Peyer's patch (tissue), 4 donors: ENCODE measurements around the gene CDC42EP2. TPM values are rescaled to one million over a fixed set of nuclear protein-coding genes. Genes with fewer than 3 reads are reported as not detected.

Experiments used
- DNase-seq, 3 donors: peaks; one replicate each; pipeline ENCODE4 v3.0.0-alpha.2; 2017 to 2019
- H3K27ac ChIP-seq, 4 donors: fragments of 200-600 bp; sonication (generic); one replicate each; pipeline ENCODE4 v1.5.1; 2016 to 2019
- H3K27me3 ChIP-seq, 2 donors: fragments of 200-600 bp; sonication (generic); one replicate each; pipeline ENCODE4 v1.5.1; 2019
- H3K36me3 ChIP-seq, 3 donors: fragments of 200-600 bp; sonication (generic); one replicate each; pipeline ENCODE4 v1.5.1; 2016 to 2019
- H3K4me1 ChIP-seq, 4 donors: fragments of 200-600 bp; sonication (generic); one replicate each; pipeline ENCODE4 v1.5.1; 2016 to 2019
- H3K4me3 ChIP-seq, 4 donors: fragments of 200-600 bp; sonication (generic); 1 replicate in 3 of 4; 2 replicates in 1 of 4; pipeline ENCODE4 v1.5.1; 2016 to 2019; ENCODE audit warnings: mild to moderate bottlenecking in 1 of 4
- H3K9me3 ChIP-seq, 4 donors: fragments of 200-600 bp; sonication (generic); one replicate each; pipeline ENCODE4 v1.5.1; 2016 to 2019; ENCODE audit warnings: mild to moderate bottlenecking in 1 of 4
- POLR2A ChIP-seq, 2 donors: fragments of 450-650 bp; IDR thresholded peaks; one replicate each; pipeline ENCODE4 v1.5.1; 2017; ENCODE audit warnings: antibody characterized with exemption in 2 of 2, mild to moderate bottlenecking in 2 of 2, moderate library complexity in 2 of 2
- total RNA-seq, 4 donors: library from RNA; depleted of rRNA; stranded (reverse); fragments of >200 nt; gene quantifications; one replicate each; pipeline ENCODE4 v1.1.0, GENCODE V29; 2016
- TF ChIP-seq, protein P1 (sequence below), 6 experiments: fragments of 450-650 bp in 4 of 6; fragments of 200-600 bp in 2 of 6; sonication (generic) in 1 of 6; IDR thresholded peaks; one replicate each; pipeline ENCODE4 v1.5.1; 2017 to 2019; ENCODE audit warnings: antibody characterized with exemption in 6 of 6, mild to moderate bottlenecking in 3 of 6, moderate library complexity in 1 of 6

CDC42EP2 gene
- total RNA-seq, 4 donors from 2014 or later, result 13.2 to 26.9 (median 24.7) TPM

DNA sequence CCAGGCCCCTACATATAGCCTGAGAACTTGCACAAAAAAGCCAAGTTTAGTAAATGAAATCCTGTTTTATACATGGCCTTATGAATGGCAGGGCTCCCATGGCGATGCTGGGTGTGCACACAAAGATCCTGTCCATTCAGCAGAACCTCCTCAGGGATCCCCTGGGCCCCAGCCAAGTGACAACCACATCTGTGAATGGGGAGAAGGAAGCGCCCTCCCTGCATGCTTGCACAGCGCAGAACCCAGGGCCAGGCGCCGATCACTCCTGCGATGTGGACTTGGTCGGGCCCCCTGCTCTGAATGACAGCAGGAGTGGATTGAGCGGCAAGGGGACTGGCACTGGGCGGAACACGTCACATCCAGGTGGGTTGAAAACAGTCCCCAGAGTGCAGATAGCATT lies 4.5 kb upstream of the CDC42EP2 start:
- H3K27ac ChIP-seq, result peak overlapping the region in 1 of 4 donors; percentile 49
- H3K36me3 ChIP-seq, result no peaks in the 10 kb centered on the region
- no peak for DNase-seq
- no peak for TF ChIP-seq POLR2A (IDR thresholded peaks at IDR 0.05)
- TF ChIP-seq, protein P1, sequence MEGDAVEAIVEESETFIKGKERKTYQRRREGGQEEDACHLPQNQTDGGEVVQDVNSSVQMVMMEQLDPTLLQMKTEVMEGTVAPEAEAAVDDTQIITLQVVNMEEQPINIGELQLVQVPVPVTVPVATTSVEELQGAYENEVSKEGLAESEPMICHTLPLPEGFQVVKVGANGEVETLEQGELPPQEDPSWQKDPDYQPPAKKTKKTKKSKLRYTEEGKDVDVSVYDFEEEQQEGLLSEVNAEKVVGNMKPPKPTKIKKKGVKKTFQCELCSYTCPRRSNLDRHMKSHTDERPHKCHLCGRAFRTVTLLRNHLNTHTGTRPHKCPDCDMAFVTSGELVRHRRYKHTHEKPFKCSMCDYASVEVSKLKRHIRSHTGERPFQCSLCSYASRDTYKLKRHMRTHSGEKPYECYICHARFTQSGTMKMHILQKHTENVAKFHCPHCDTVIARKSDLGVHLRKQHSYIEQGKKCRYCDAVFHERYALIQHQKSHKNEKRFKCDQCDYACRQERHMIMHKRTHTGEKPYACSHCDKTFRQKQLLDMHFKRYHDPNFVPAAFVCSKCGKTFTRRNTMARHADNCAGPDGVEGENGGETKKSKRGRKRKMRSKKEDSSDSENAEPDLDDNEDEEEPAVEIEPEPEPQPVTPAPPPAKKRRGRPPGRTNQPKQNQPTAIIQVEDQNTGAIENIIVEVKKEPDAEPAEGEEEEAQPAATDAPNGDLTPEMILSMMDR (IDR thresholded peaks at IDR 0.05), result no peak
- no peaks in the 10 kb centered on the region for H3K9me3 ChIP-seq
- H3K4me3 ChIP-seq, result no peak overlapping the region
- H3K27me3 ChIP-seq, result no peaks in the 10 kb centered on the region
- H3K4me1 ChIP-seq, result peaks cover 0 to 54% (median 3%) of the 10 kb centered on the region in 4 donors

DNA sequence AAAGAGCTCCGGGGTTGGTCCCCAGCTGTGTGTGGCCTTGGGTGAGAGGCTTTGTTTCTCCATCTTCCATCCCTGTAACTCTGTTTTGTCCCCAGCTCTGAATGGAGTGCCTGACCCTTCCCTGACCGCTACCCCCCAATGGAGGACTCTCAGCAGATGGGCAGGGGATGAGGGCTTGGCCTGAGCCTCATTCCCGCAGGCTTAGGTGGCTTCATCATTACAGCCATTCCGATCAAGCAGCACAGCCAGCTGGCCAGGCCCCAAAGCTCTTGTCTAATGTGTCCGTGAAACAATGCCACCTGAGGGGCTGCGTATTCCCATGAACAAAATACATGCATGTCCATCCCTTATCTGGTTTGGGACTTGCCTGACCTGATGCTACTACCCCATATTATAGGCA lies 3.9 kb upstream of the CDC42EP2 start:
- peak overlapping the region in 2 of 4 donors; percentile 10 to 49 for H3K27ac ChIP-seq

DNA sequence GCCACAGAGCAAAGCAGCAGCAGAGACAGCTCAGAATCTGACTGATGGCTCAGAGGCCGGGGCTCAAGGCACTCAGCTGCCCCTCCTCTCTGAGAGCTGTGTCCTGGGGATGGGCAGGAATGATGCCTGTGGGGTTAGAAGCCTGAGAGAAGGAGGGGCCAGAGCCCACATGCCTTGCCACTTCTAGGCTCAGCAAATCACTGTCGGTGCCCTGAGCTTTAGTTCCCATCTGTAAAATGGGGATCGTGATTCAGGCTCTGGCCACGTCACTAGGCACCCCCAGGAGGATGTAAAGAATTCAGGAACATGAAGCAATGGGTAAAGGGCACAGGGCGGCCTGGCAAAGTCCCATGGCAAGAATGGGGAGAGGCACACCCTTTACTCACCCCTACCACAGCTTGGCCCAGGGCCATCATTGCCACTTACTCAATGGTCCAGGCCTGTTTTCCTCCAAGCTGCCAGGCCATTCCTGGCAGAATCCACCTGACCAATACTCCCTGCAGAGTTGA lies 3.4 kb upstream of the CDC42EP2 start:
- no peaks in the 10 kb centered on the region for H3K36me3 ChIP-seq
- TF ChIP-seq, protein P1 (IDR thresholded peaks at IDR 0.05), result no peak
- no peak for TF ChIP-seq POLR2A (IDR thresholded peaks at IDR 0.05)
- no peaks in the 10 kb centered on the region for H3K9me3 ChIP-seq
- H3K27me3 ChIP-seq, result no peaks in the 10 kb centered on the region
- H3K4me3 ChIP-seq, result no peak overlapping the region
- peaks cover 0 to 56% (median 8%) of the 10 kb centered on the region in 4 donors for H3K4me1 ChIP-seq
- peak overlapping the region in 1 of 4 donors; percentile 49 for H3K27ac ChIP-seq
- peak in 2 of 3 donors; percentile 79 to 80 for DNase-seq

More for the DNA sequence above, 3.9 kb upstream of the CDC42EP2 start:
- Histone ChIP-seq H3K9me3 (no peaks in the 10 kb centered on the region), H3K4me1 (peaks cover 0 to 52% (median 6%) of the 10 kb centered on the region in 4 donors), H3K27me3 (no peaks in the 10 kb centered on the region), H3K36me3 (no peaks in the 10 kb centered on the region), H3K4me3 (no peak overlapping the region)
- DNase-seq, result no peak
- TF ChIP-seq POLR2A (IDR thresholded peaks at IDR 0.05), result no peak
- TF ChIP-seq, protein P1 (IDR thresholded peaks at IDR 0.05), result no peak

DNA sequence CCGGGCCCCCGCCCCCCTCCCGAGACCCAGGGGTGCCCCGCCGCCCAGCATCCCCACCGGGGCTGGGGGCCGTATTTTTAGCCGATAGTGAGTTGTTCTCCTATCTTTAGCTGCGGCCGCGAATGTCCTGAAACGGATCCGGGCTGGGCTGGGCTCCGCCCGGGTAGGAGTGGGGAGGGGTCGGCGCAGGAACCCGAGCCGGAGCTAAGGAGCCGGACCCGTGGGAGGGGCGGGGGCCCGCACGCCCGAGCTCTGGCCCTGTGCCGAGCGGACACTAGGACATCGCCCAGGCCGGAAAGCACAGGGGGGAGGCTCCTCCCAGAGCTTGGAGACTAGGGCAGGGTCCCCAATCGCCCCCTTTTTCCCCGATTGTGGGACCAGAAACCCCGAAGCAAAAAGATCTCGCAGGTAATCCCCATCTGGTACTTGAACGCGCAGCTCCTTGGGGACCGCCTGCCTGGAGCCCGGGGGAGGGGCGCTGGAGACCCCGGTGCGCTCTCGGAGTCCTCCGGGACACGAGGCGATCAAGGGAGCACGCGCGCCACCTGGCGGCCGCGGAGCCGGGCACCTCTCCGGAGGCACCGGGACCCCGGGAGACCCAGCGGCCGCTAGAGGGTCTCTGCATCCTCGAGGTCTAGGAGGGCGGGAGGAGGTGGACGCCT lies 669 bp downstream of the CDC42EP2 start:
- peaks cover 0 to 62% (median 8%) of the 10 kb centered on the region in 4 donors for H3K4me1 ChIP-seq
- peak in 1 of 2 donors; percentile 19 for TF ChIP-seq POLR2A (IDR thresholded peaks at IDR 0.05)
- TF ChIP-seq, protein P1 (IDR thresholded peaks at IDR 0.05), result peak; percentile 92 to 98 (median 94)
- DNase-seq, result peak; percentile 73 to 92 (median 90)

DNA sequence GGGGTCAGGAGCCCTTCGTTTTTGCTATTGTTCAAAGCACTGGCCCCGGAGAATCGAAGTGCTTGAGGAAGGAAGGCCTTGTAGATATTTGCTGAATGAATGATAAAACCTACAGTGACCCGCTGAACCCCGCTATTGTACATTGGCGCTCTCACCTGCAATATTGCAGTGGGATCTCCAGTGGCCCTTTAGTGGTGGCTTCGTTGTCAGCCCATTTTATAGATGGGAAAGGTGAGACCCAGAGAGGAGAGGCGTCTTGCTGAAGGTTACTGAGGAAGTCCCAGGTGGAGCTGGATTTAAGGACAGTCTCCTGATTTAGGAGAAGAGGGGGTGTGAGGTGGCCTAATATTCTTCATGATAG lies 1.2 kb downstream of the CDC42EP2 start:
- peak overlapping the region; percentile 69 to 93 (median 76) for H3K4me3 ChIP-seq
- TF ChIP-seq, protein P1 (IDR thresholded peaks at IDR 0.05), result no peak
- no peak for TF ChIP-seq POLR2A (IDR thresholded peaks at IDR 0.05)
- H3K27ac ChIP-seq, result peak overlapping the region; percentile 75 to 93 (median 85)
- no peak for DNase-seq
- H3K36me3 ChIP-seq, result peaks cover 0 to under 1% (median 0%) of the 10 kb centered on the region in 3 donors
- H3K4me1 ChIP-seq, result peaks cover 0 to 57% (median 8%) of the 10 kb centered on the region in 4 donors
- H3K27me3 ChIP-seq, result no peaks in the 10 kb centered on the region
- H3K9me3 ChIP-seq, result no peaks in the 10 kb centered on the region

More for the DNA sequence above, 669 bp downstream of the CDC42EP2 start:
- Histone ChIP-seq H3K9me3 (no peaks in the 10 kb centered on the region), H3K27me3 (no peaks in the 10 kb centered on the region), H3K27ac (peak overlapping the region; percentile 75 to 93 (median 85)), H3K4me3 (peak overlapping the region; percentile 69 to 93 (median 76)), H3K36me3 (no peaks in the 10 kb centered on the region)
